Ammon's horn (tissue), 1 donor: ENCODE data around the gene TMEM255B.
"Not testable (repeated sequence)": the region's sequence is repeated elsewhere in the genome, so short reads cannot be mapped to it uniquely, and the experiment has no call there.

Source experiments
- DNase-seq: peaks from one replicate; pipeline ENCODE4 v3.0.0-alpha.2; 2016; ENCODE audit warnings: low spot score

The TMEM255B gene

DNA sequence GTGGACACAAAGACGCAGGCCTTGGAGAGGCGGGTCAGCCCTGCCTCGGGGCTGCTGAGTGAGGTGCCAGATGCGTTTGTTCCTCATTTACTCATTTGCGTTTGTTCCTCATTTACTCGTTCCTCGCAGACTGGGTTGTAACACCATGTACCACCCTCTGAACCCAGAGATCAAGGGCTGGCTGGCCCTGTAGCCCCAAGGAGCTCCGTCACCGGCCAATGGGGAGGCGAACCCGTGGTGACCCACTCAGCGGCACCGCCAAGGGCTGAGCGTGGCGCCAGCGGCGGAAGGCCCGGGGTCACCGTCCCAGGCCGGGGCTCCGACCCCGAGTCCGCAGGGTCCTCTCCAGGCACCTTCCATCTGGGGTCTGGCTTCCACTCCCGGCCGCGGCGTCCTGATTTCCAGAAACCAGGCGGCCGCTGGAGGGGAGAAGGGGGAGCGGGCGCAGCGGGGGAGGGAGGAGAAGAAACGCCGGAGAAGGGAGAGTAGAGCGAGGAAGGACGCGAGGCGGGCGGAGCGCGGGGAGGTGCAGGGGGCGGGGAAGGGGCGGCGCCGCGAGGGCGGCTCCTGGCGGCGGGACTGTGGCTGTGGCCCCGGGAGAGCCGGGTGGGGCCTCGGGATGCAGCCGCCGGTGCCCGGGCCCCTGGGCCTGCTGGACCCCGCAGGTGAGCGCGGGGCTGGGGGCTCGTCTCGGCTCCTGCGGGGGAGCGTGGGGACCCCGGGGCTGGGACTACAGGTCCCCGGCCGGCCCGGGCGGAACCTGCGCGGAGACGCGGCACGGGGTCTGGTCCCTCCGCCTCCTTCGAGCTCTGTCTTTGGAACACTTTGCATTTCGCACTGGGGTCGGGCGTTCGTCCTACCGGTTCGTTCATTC is at the start of gene TMEM255B:
Gene TMEM255B (plus strand): TSS at position 576 of the 874 bp plus-strand sequence. CDS start 44 bp downstream, at position 620.
- DNase-seq: peak; percentile 80

DNA sequence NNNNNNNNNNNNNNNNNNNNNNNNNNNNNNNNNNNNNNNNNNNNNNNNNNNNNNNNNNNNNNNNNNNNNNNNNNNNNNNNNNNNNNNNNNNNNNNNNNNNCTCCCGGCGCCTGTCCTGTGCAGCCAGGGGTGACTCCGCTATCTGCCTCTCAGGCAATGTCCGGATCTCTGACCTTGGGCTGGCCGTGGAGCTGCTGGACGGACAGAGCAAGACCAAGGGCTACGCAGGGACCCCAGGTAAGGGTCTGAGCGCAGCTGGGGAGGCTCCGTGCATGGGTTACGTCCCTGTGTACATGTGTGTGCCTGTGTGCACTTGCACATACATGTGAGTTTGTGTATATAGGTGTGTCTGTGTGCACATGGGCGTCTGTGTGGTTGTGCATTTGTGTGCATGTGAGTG is 36.1 kb upstream of the TMEM255B start:
- DNase-seq: no peak

DNA sequence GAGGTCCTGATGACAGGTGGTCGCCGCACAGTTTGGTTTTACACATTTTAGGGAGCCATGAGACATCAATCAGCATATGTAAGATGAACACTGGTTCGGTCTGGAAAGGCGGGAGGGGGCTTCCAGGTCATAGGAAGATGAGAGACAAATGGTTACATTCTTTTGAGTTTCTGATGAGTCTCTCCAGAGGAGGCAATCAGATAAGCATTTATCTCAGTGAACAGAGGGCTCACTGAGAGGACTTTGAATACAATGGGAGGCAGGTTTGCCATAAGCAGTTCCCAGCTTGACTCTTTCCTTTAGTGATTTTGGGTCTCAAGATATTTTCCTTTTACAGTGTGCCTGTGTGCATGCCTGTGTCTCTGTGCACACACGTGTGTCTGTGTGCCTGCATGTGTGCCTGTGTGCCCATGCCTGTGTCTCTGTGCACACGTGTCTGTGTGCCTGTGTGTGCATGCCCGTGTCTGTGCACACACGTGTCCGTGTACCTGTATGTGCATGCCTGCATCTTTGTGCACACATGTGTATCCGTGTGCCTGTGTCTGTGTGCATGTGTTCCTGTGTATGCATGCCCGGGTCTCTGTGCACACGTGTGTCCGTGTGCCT is 35.5 kb upstream of the TMEM255B start:
- no peak for DNase-seq

- no peak for DNase-seq
Measured at GRCh38 chr13:113724016-113724758, 34.8 kb upstream of the TMEM255B start.

GRCh38 chr13:113724780-113725315 is 34.2 kb upstream of the TMEM255B start:
- peak; percentile 80 for DNase-seq

DNA sequence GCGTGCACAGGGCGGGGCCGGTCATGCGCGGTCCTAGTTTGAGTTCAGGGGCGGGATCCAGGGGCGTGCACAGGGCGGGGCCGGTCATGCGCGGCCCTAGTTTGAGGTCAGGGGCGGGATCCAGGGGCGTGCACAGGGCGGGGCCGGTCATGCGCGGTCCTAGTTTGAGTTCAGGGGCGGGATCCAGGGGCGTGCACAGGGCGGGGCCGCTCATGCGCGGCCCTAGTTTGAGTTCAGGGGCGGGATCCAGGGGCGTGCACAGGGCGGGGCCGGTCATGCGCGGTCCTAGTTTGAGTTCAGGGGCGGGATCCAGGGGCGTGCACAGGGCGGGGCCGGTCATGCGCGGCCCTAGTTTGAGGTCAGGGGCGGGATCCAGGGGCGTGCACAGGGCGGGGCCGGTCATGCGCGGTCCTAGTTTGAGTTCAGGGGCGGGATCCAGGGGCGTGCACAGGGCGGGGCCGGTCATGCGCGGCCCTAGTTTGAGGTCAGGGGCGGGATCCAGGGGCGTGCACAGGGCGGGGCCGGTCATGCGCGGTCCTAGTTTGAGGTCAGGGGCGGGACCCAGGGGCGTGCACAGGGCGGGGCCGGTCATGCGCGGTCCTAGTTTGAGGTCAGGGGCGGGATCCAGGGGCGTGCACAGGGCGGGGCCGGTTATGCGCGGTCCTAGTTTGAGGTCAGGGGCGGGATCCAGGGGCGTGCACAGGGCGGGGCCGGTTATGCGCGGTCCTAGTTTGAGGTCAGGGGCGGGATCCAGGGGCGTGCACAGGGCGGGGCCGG is 33.5 kb upstream of the TMEM255B start:
- not testable (repeated sequence) for DNase-seq

- DNase-seq: peak; percentile 49
Measured at GRCh38 chr13:113726106-113726821, 32.8 kb upstream of the TMEM255B start.

GRCh38 chr13:113726961-113727411 is 32.0 kb upstream of the TMEM255B start:
- DNase-seq: no peak

DNA sequence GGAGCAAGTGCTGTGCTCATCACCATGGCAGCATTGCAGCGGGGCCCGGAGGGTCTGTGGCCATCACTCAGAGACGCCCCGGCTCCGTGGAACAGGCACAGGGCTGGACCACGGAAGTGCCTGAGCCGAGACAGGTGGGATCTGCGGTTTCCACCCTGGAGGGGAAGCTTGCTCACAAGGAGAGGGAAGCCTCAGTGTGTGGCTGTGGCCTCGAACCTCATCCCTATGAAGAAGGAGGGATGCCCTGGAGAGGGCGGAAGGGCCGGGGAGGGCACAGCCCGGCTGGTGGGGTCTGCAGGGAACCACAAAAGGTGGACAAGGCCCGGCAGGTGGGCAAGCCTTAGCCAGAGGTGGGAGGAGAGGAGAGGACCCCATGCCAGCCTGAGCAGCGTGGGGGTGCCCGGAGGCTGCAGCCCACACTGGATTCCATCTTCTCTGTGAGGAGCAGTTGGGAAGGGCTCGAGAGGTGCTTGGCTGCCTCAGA is 30.4 kb upstream of the TMEM255B start:
- DNase-seq: no peak

GRCh38 chr13:113729187-113730019 is 29.6 kb upstream of the TMEM255B start:
- no peak for DNase-seq

DNA sequence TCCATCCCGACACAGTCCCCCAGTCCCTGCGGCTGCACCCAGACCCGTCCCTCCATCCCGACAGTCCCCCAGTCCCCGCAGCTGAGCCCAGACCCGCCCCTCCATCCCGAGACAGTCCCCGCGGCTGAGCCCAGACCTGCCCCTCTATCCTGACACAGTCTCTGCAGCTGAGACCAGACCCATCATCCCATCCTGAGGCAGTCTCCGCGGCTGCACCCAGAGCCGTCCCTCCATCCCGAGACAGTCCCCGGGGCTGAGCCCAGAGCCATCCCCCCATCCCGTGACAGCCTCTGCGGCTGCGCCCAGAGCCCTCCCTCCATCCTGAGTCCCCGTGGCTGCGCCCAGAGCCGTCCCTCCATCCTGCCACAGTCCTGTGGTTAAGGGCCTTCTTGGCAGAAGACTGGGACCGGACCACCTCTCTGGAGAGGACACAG is 28.8 kb upstream of the TMEM255B start:
- no peak for DNase-seq

DNA sequence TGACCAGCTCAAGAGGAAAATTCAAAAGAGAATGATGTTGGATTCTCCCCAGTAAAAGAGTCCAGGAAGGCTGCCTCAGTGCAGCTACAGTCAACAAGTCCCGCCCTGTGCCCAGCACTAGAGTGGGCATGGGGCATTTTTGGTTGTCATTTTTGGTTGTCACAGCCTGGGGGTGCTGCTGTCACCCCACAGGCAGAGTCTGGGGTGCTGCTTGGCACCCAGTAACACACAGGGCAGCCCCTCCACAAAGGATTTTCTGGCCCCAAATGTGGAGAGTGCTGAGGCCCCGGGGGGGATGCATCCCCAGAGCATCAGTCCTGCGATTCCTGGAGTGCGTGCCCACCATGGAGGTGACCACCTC is 28.2 kb upstream of the TMEM255B start:
- no peak for DNase-seq

- no peak for DNase-seq
Measured at GRCh38 chr13:113731192-113732175, 27.5 kb upstream of the TMEM255B start.

GRCh38 chr13:113732176-113732960 is 26.7 kb upstream of the TMEM255B start:
- DNase-seq: no peak

- no peak for DNase-seq
Measured at GRCh38 chr13:113732961-113733950, 25.8 kb upstream of the TMEM255B start.

GRCh38 chr13:113734099-113734825 is 24.8 kb upstream of the TMEM255B start:
- DNase-seq: no peak
